Epithelial cell of prostate (primary cell): ENCODE results near the gene CBX2.
"Not testable (repeated sequence)": the region's sequence is repeated elsewhere in the genome, so short reads cannot be mapped to it uniquely, and the experiment has no call there.

Source experiments
- DNase-seq: peaks from one replicate; pipeline ENCODE4 v3.0.0-alpha.2; 2011; ENCODE audit warnings: low read depth, low spot score
- H3K27ac ChIP-seq: fragments of 450-650 bp; 2 replicates; pipeline ENCODE4 v1.5.1; 2017; ENCODE audit warnings: mild to moderate bottlenecking

CBX2 gene

DNA sequence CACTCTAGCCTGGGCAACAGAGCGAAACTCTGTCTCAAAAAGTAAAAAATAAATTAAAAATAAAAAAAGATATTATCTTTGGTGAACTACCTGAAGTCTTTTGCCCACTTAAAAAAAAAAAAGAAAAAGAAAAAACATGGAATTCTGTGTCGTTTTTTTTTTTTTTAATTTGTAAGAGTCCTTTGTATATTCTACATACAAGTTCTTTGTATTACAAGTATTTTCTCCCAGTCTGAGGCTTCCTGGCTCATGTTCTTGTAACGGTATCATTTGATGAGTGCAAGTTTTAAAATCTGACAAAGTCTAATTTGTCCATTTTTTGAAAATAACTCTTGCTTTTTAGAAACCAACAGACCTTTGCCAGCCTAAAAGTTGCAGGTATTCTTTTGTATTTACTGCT is 12.2 kb upstream of the CBX2 start:
- DNase-seq: no peak
- H3K27ac ChIP-seq: no peak overlapping the region

DNA sequence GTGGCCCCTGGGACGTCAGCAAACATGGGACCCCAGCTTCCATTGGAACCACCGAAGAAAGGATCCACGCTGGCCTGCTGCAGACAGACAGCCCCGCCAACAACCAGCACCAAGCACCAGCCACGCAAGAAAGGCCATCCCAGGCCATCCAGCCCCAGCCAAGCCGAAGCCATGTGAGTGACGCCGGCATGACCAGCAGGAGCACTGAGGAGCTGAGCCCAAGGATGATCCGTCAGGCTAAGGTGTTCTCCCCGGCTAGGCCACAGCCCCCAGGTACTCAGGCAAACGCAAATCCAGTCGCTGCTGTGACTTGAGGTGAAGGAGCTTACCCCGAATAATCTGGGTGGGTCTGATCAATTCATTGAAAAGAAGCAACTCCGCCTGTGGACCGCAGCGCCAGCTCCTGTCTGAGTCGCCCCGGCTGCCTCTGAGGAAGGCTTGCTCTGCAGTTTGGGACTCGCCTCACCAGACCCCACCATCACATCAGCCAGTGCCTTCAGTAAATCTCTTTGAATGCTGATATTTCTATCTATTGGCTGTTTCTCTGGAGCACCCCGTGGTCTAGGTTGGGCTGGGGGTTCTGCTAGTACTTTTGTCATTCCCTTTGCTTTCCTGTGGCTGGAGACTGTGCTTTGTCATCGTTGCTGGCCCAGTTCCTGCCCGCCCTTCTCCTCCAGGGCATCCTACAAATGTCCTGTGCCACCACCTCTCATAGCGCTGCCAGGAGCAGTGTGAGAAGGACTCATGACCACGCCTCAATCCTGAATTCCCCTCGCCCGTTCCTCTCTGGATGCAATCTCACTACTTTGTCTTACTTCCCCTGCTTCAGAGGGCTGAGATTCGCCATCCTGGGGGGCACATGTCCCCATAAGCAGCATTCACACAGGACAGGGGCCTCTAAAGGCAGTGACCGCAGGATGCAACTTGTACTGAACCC is 8.1 kb upstream of the CBX2 start:
- DNase-seq: no peak
- no peak overlapping the region for H3K27ac ChIP-seq

DNA sequence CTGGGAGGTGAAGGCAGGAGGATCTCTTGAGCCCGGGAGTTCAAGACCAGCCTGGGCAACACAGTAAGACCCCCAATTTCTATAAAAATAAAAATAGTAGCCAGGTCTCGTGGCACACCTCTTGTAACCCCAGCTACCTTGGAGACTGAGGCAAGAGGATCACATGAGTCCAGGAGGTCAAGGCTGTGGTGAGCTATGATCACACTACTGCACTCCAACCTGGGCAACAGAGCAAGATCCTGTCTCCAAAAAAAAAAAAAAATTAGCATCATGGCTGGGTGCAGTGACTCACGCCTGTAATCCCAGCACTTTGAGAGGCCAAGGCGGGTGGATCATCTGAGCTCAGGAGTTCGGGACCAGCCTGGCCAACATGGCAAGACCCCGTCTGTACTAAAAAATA is 6.7 kb upstream of the CBX2 start:
- no peak overlapping the region for H3K27ac ChIP-seq
- no peak for DNase-seq

DNA sequence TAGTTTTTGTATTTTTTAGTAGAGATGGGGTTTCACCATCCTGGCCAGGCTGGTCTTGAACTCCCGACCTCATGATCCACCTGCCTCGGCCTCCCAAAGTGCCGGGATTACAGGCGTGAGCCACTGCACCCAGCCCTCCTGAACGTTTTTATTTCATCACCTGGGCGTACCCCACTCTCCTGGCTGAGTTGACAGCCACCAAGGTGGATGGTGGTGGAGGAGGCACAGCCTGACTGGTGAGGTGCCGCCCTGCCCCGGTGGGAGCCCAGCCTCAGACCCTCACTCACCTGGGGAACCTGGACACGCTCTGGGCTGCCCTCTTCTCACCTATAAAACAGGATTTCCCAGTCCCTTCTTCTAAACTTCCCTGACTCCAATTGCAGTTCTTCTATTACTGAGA is 5.2 kb upstream of the CBX2 start:
- DNase-seq, H3K27ac ChIP-seq: not testable (repeated sequence)

DNA sequence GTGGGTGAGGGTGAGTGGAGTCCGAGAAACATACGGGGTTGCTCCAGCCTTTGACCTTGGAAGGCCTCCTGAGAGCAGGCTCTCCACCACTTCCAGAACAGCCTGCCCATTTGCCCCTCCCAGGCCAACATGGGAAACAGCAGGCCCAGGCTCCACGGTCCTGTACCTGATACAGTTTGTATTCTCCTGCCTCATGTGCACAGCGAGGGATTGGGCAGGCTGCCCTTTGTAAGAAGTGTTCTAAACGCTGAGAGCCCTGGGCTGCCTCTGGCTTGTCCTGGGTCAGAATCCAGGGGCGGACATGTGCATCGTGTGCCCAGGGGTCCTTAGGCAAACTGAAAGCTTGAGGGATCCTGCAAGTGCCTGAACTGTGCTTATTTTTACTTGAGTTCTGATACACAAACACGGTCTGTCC is 3.4 kb upstream of the CBX2 start:
- no peak for DNase-seq
- no peak overlapping the region for H3K27ac ChIP-seq

DNA sequence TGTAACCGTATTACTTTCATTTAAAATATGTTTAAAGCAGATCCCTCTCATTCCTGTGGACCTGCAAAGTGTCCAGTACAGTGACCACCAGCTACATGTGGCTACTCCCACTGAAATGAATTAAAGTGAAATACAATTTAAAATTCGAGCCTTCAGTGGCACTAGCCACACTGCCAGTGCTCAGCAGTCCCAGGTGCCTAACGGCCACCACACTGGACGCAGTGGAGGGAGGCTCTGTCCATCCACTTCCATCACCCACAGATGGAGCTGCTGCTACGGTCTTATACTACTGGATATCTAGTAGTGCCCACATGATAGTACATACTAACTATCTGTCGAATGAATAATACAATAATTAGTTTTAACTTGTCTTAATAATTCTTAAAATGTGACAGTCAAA is 2.3 kb upstream of the CBX2 start:
- no peak for DNase-seq
- H3K27ac ChIP-seq: no peak overlapping the region

DNA sequence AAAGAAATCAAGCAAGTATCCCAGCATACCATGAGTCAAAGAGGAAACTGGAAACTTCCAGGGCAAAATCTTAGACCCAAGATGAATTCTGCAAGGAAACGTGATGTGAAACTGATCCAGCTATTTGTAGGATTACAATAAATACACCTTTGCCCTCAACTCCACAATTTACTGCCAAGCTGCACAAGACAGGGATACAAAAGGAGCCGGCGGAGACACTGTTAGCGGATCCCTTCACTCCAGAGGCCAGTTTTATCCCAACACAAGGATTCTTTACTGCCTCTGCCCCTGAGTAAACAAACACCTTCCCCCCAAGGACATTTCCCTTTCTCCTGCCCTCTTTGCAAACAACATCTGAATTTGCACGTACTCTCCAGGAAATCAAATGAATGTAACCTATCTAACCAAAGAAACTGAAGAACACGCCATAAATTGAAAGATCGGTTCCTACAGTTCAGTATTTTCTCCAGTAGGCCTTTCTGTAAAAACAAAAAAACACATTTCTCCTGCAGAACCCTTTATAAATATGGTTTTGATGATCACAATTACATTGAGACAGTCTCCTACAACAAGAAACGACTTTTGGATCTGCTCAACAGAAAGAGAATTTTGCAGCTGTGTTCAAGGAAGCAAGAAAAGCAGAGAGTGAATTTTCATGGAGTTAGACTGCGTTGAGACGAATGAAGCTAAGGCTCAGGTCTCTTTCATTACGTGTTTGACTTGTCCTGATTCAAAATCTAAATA is 1.4 kb upstream of the CBX2 start:
- no peak for DNase-seq
- no peak overlapping the region for H3K27ac ChIP-seq

DNA sequence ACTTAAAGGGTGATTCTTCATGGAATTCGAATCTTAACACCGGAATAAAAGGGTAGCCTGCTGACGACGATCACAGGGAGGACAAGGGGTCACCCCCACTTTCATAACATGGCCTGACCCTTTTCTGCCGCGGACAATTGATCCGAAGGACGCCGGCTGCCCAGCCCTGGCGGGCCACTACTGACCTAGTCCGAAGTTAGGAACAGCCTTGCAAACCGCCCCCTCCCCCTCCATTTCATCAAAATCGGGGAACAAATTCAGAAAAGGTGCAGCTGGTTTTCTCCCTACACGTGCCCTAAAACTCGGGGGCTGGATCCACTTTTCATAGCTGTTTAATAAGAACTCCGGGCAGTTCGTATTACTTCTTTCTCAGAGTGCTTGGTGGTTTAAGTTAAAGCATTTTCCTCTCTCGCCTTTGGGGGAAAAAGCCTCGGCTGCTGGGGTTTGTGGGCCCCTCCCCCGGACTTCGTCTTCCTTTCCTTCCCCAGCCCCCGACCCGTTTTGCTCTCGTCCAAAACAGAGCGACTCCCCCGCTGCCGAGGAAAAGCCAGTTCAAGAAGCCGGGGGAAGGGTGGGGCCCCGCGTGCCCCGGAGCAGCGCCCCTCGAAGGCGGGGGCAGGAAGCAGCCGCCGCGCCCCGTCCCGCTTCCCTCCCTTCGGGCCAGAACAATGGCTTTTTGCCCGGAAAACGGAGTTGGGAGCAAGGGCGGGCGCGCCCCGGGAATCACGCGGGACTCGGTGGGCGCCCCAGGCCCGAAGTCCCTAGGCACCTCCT is 641 bp upstream of the CBX2 start:
- H3K27ac ChIP-seq: no peak overlapping the region
- DNase-seq: no peak

DNA sequence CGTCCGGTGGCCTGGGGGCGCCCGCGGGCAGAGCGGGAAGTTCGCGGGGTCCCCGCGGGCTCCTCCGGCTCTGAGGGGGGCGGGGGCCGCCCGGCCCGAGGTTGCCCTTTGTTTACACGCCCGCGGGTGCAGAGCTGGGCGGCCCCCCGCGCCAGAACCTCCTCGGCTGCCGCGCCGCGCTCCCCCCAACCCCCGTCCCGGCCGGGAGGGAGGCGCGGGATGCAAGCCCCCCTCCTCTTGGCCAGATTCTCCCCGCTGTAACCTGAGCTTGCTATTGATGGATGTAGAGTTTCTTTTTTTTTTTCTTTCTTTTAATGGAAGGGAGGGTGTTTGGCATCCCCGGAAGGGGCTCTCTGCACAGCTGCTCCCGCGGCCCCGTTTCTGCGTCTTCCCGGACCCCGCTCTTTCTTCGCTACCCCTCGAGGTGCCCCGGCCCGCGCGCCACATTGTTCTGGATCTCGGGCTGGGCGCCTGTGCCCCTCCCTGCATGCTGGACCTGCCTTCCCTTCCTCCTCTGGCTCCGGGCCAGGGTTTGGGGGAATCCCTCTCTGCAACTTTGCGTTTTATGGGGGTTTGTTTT is 646 bp downstream of the CBX2 start:
- DNase-seq: no peak

DNA sequence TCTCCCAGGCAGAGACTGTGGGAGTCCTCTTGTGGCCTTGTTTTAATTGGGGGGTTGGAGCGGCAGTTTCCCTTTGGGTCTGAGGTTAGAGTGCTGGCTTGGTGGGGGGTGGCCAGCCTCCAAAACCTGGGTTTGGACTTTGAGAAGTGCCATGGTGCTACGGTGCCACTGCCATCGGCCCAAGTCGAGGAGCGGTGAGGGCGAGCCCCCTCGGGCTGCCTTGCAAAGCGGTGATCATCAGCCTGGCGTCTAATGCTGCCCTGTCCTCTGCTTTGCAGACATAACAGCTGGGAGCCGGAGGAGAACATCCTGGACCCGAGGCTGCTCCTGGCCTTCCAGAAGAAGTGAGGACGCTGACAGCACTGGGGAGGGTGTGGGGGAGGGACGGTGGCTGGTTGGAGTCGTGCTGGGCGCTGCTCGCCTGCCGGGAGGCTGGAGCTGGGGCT is 1.2 kb downstream of the CBX2 start:
- H3K27ac ChIP-seq: no peak overlapping the region
- no peak for DNase-seq

More for the DNA sequence above, 646 bp downstream of the CBX2 start:
- no peak overlapping the region for H3K27ac ChIP-seq

DNA sequence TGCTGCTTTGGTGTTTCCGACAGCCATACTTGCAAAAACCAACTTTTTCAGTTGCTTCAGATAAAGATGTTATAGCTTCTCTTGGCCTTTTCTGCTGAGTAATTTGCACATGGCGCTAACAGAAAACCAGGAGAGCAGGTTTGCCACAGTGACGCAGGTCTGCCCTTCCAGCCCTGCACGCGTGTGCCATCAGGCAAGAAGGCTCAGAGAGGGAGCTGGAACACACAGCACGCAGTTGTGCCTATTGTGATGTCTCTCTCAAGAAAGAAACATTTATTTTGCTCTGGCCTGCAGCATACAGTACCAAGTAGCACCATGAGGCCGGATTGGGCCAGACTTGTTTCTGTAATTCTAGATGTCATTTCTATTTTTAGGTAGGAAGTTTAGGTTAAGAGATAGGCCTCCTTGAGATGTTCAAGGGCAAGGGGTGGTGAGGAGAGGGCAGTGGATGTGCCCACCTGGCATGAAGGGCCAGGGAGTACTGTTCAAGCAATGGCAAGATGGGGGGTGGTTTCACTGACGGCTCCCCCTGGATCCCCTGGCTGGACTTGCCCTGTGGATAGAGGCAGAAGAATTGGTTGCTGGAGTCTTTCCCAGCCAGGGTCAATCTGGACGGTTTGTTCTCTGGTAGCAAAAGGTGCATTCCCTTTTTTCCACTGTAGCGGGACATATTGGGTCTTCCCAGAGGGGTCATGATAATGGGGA is 1.9 kb downstream of the CBX2 start:
- DNase-seq: no peak
- no peak overlapping the region for H3K27ac ChIP-seq

DNA sequence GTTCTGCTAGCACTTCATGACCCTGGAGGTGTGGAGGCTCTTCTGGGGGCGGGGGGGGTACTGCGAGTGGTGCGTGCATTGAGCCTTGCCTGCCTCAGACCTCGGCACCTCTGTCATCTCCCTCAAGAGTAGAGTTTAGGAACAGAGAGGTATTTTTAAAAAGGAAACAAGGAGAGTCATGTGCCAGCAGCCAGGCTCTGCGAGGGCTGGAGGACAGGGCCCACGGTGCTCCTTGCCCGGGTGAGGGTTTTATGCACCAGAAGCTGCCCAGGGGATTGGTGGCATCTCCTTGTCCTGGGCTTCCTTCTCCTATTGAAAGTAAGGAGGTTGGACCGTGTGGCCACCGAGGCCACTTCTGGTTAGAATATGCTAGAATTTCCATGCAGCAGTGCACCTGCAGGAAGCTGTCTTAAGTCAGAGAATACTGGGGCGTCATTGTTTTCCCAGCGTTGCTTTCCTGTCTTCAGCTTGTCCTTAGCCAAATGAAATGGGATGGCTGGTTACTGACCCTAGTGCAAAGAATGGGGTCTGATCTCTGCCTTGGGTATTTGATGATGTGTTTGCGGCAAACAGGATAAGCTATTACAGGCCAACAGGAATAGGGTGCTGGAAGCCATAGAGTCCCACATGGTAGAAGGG is 3.2 kb downstream of the CBX2 start:
- H3K27ac ChIP-seq: no peak overlapping the region
- DNase-seq: no peak

DNA sequence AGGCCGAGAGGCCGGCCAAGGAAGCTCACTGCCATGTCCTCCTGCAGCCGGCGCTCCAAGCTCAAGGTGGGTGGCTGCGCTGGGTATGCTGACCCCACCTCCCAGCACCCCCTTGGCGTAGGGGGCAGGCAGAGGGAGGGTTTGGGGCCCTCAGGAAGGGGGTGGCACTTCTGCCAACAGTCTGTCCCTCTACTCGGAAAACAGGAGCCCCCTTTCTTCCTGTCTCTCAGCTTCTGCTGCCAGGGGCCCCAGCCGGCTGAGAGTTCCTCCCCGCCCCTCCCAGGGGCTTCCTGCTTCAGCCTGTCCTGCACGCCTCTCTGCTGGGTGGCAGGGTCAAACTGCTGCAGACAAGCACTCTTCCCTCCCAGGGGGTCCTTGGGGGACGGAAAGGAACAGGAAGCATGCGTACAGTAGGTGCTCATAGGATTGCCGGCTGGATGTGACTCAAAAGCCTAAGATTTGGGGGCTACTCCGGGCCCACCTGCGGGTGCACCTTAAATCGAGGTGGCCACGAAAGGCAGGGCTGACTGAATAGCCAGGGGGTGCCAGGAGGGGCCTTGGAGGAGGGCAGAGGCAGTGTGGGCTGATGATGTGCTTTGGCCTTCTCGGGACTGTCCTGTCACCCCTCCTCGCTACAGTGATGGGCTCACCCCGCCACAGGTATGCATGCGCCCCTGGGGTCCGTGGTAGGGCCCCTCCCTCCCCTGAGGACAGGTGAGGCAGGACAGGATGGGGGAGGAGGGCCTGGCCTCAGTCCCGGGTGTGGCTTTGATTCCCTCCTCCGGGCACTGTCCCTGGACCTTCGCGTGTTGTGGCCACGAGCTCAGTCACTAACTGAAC is 4.0 kb downstream of the CBX2 start:
- DNase-seq: no peak
- no peak overlapping the region for H3K27ac ChIP-seq

DNA sequence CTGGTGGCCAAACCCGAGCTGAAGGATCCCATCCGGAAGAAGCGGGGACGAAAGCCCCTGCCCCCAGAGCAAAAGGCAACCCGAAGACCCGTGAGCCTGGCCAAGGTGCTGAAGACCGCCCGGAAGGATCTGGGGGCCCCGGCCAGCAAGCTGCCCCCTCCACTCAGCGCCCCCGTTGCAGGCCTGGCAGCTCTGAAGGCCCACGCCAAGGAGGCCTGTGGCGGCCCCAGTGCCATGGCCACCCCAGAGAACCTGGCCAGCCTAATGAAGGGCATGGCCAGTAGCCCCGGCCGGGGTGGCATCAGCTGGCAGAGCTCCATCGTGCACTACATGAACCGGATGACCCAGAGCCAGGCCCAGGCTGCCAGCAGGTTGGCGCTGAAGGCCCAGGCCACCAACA is 5.9 kb downstream of the CBX2 start:
- no peak for DNase-seq

DNA sequence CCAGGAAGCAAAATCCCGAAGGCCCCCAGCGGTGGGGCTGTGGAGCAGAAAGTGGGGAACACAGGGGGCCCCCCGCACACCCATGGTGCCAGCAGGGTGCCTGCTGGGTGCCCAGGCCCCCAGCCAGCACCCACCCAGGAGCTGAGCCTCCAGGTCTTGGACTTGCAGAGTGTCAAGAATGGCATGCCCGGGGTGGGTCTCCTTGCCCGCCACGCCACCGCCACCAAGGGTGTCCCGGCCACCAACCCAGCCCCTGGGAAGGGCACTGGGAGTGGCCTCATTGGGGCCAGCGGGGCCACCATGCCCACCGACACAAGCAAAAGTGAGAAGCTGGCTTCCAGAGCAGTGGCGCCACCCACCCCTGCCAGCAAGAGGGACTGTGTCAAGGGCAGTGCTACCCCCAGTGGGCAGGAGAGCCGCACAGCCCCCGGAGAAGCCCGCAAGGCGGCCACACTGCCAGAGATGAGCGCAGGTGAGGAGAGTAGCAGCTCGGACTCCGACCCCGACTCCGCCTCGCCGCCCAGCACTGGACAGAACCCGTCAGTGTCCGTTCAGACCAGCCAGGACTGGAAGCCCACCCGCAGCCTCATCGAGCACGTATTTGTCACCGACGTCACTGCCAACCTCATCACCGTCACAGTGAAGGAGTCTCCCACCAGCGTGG is 6.5 kb downstream of the CBX2 start:
- no peak overlapping the region for H3K27ac ChIP-seq
- no peak for DNase-seq

More for the DNA sequence above, 5.9 kb downstream of the CBX2 start:
- no peak overlapping the region for H3K27ac ChIP-seq

DNA sequence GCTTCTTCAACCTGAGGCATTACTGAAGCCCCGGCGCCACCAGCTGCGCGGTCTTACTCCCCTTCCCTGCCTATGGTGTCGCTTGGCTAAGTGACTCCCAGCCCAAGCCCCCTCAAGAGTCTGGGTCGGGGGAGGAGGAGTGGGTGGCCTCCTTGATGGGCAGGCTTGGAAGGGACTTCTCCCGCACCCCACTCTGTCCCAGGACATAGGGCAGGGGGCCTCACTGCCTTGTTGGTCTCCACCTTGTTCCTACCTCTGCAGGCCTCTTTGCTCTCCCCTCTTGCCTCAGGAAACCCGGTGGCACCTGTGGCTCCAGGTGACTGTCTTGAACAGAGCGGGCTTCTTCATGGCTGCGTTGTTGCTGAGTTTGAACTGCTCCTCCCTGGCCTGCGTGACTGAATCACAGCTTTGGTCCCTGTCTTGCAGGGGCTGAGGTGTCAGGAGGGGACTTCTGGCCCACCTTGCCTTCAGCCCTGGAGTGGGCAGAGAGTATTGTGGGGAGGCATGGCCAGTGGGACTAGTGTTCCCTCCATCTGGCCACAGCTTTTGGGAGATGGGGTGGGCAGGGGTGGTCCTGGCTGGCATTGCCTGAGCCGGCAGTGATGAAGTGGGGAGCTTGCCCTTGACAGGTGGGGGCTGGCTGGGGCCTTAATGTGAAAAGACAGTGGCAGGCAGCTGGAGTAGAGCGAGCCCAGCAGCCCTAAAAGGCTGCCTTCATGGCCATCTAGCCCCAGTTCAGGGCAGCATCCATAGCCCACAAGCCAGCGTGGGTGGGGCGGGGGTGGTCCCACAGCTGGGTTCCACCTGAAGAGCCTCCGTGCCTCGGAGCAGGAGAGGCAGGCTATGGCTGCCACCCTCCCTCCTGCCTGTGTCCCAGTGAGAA is 7.3 kb downstream of the CBX2 start:
- H3K27ac ChIP-seq: no peak overlapping the region
- no peak for DNase-seq
